PC-3 (cell line): Measurements from ENCODE around the gene TCEANC2. TPM values are rescaled to one million over a fixed set of nuclear protein-coding genes. Genes with fewer than 3 reads are reported as not detected.

Experiments
- ATAC-seq: fragments of 200-7000 bp; cut with Tn5 transposase; 2 replicates; pipeline ENCODE4 v1.9.1; 2020; ENCODE audit warnings: mild to moderate bottlenecking, moderate library complexity
- BruUV-seq: library from RNA; stranded (reverse); fragments of 400-500 nt; replicated peaks from 2 replicates; lab custom pipeline; 2021; lab: Mats Ljungman, UMichigan
- CTCF ChIA-PET: fragments of 300-600 bp; sonication (Branson Sonifier 250); formaldehyde crosslinking; loops from one replicate; lab custom pipeline; 2022; ENCODE audit warnings: antibody characterized with exemption; lab: Charles Lee
- POLR2A ChIA-PET: fragments of 300-600 bp; sonication (Branson Sonifier 250); formaldehyde crosslinking; loops from one replicate; lab custom pipeline; 2022; ENCODE audit warnings: antibody characterized with exemption; ENCODE audit not compliant: unreplicated experiment; lab: Charles Lee
- DNase-seq: peaks from one replicate; pipeline ENCODE4 v3.0.0-alpha.2; 2015
- H2AFZ ChIP-seq: fragments of 300-600 bp; sonication (generic); 2 replicates; pipeline ENCODE4 v1.6.0; 2016; ENCODE audit warnings: antibody characterized with exemption, low read length
- H3F3A ChIP-seq: fragments of 300-600 bp; sonication (generic); one replicate; pipeline ENCODE4 v1.6.0; 2017; ENCODE audit warnings: antibody characterized with exemption, low read length, control low read depth, mild to moderate bottlenecking; ENCODE audit not compliant: unreplicated experiment
- H3K27ac ChIP-seq: fragments of 300-600 bp; sonication (generic); 2 replicates; pipeline ENCODE4 v1.5.1; 2016; ENCODE audit warnings: mild to moderate bottlenecking, low read length
- H3K27me3 ChIP-seq: fragments of 300-600 bp; sonication (generic); 2 replicates; pipeline ENCODE4 v1.6.1; 2016; ENCODE audit warnings: low read length, mixed read lengths
- H3K36me3 ChIP-seq: fragments of 300-600 bp; sonication (generic); 2 replicates; pipeline ENCODE4 v1.6.1; 2016; ENCODE audit warnings: low read depth, mixed run types, low read length, mixed read lengths
- H3K4me1 ChIP-seq: fragments of 300-600 bp; sonication (generic); 2 replicates; pipeline ENCODE4 v1.5.1; 2016; ENCODE audit warnings: low read length; ENCODE audit not compliant: insufficient read depth
- H3K4me2 ChIP-seq: fragments of 300-600 bp; sonication (generic); 2 replicates; pipeline ENCODE4 v1.6.0; 2016; ENCODE audit warnings: low read length
- H3K4me3 ChIP-seq: fragments of 300-600 bp; sonication (generic); 2 replicates; pipeline ENCODE4 v1.5.1; 2016; ENCODE audit warnings: mild to moderate bottlenecking, low read length, mixed read lengths
- H3K79me2 ChIP-seq: fragments of 300-600 bp; sonication (generic); 2 replicates; pipeline ENCODE4 v1.6.1; 2017; ENCODE audit warnings: low read length, mixed read lengths
- H3K9ac ChIP-seq: fragments of 300-600 bp; sonication (generic); 2 replicates; pipeline ENCODE4 v1.6.0; 2016; ENCODE audit warnings: mild to moderate bottlenecking, low read length
- H3K9me2 ChIP-seq: fragments of 300-600 bp; sonication (generic); replicated peaks from 2 replicates; pipeline ENCODE4 v1.6.1; 2016; ENCODE audit warnings: mixed run types, low read length, mixed read lengths
- H3K9me3 ChIP-seq: fragments of 300-600 bp; sonication (generic); 2 replicates; pipeline ENCODE4 v1.6.1; 2016; ENCODE audit warnings: low read length, mixed read lengths
- H4K20me1 ChIP-seq: fragments of 300-600 bp; sonication (generic); 2 replicates; pipeline ENCODE4 v1.6.1; 2016; ENCODE audit warnings: low read length, mixed read lengths
- EZH2 ChIP-seq: fragments of 300-600 bp; sonication (generic); IDR thresholded peaks from one replicate; pipeline ENCODE4 v1.6.1; 2017; ENCODE audit warnings: antibody characterized with exemption, mild to moderate bottlenecking, low read length; ENCODE audit not compliant: unreplicated experiment
- EZH2phosphoT487 ChIP-seq: fragments of 300-600 bp; sonication (generic); IDR thresholded peaks from 2 replicates; pipeline ENCODE4 v1.6.1; 2018; ENCODE audit warnings: mild to moderate bottlenecking, antibody characterized with exemption, low read length, borderline replicate concordance
- intact Hi-C: fragments of 100-400 bp; cut with micrococcal nuclease; formaldehyde crosslinking; loops from 2 replicates; pipeline ENCODE4 v1.9.0; 2023
- total RNA-seq: library from RNA; depleted of rRNA; stranded (reverse); fragments of >200 nt; gene quantifications from 2 replicates; pipeline ENCODE4 v1.2.3, GENCODE V29; 2014
- TF ChIP-seq, protein P1 (sequence below): fragments of 300-600 bp; sonication (generic); conservative IDR thresholded peaks from 2 replicates; pipeline ENCODE4 v1.5.1; 2017; ENCODE audit warnings: antibody characterized with exemption, low read depth, mild to moderate bottlenecking, low read length

Gene TCEANC2
- total RNA-seq, 1 experiment from 2014 or later, result 4.2 TPM

DNA sequence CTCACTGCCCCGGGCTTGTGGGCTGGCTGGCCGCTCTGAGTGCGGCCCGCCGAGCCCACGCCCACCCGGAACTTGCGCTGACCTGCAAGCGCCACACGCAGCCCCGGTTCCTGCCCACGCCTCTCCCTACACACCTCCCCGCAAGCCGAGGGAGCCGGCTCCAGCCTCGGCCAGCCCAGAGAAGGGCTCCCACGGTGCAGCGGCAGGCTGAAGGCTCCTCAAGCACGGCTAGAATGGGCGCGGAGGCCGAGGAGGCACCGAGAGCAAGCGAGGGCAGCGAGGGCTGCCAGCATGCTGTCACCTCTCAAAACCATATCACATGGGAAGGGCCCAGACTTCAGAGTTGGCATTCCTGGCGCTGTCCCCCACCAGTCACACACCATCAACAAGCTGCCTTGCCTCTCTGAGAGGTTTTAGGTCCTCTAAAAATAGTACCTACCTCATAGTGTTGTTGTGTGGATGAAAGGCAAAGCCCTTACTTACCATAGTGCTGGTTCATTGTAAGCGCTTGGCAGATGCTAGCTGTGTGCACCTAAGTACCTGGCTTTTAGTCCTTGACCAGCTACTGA, 48.8 kb upstream of the TCEANC2 start:
- Histone ChIP-seq H3K9me3 (no peaks in the 10 kb centered on the region), H3K4me3 (no peak overlapping the region), H3K4me2 (no peak overlapping the region), H2AFZ (no peak overlapping the region), H3K9ac (no peak overlapping the region), H4K20me1 (no peaks in the 10 kb centered on the region), H3K4me1 (no peaks in the 10 kb centered on the region), H3K27ac (no peak overlapping the region), H3K79me2 (no peaks in the 10 kb centered on the region), H3K9me2 (no peaks in the 10 kb centered on the region), H3F3A (no peaks in the 10 kb centered on the region), H3K36me3 (no peaks in the 10 kb centered on the region), H3K27me3 (no peaks in the 10 kb centered on the region)
- intact Hi-C loops, result no loop called here
- POLR2A ChIA-PET, result no interaction called here
- CTCF ChIA-PET, result no interaction called here
- DNase-seq (no peak), ATAC-seq (no peak)
- no peak for TF ChIP-seq EZH2phosphoT487
- TF ChIP-seq, protein P1, sequence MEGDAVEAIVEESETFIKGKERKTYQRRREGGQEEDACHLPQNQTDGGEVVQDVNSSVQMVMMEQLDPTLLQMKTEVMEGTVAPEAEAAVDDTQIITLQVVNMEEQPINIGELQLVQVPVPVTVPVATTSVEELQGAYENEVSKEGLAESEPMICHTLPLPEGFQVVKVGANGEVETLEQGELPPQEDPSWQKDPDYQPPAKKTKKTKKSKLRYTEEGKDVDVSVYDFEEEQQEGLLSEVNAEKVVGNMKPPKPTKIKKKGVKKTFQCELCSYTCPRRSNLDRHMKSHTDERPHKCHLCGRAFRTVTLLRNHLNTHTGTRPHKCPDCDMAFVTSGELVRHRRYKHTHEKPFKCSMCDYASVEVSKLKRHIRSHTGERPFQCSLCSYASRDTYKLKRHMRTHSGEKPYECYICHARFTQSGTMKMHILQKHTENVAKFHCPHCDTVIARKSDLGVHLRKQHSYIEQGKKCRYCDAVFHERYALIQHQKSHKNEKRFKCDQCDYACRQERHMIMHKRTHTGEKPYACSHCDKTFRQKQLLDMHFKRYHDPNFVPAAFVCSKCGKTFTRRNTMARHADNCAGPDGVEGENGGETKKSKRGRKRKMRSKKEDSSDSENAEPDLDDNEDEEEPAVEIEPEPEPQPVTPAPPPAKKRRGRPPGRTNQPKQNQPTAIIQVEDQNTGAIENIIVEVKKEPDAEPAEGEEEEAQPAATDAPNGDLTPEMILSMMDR, result no peak
- BruUV-seq, result no TSS peak

DNA sequence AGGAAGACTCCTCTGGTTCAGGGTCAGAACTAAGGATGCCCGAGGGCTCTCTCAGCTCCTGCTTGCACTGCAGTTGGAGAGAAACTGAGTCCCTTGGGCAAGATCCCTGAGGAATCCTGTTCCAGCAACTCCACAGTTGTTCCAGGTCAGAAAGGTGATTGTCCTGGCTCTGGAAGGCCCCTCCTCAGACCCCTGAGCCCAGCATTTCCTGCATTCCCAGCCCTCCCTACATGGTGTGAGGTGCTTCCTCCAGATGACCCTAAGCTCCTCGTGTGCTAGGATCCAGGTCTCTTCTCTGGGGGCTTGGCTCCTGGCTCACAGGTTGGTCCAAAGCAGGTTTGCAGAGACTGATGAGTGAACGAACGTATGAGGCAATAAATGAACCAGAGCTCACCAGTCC, 46.9 kb upstream of the TCEANC2 start:
- no peaks in the 10 kb centered on the region for H3K36me3 ChIP-seq
- H3K9me3 ChIP-seq, result no peaks in the 10 kb centered on the region
- no peak for ATAC-seq
- H2AFZ ChIP-seq, result no peak overlapping the region
- no peak overlapping the region for H3K9ac ChIP-seq
- ChIA-PET POLR2A (no interaction called here), CTCF (no interaction called here)
- no peak overlapping the region for H3K27ac ChIP-seq
- no peaks in the 10 kb centered on the region for H3K27me3 ChIP-seq
- H3K4me3 ChIP-seq, result no peak overlapping the region
- no peaks in the 10 kb centered on the region for H3F3A ChIP-seq
- BruUV-seq, result no TSS peak
- H3K4me2 ChIP-seq, result no peak overlapping the region
- H3K9me2 ChIP-seq, result no peaks in the 10 kb centered on the region
- H3K79me2 ChIP-seq, result no peaks in the 10 kb centered on the region
- TF ChIP-seq EZH2phosphoT487, result no peak
- no peak for TF ChIP-seq EZH2
- TF ChIP-seq, protein P1, result no peak
- H4K20me1 ChIP-seq, result no peaks in the 10 kb centered on the region
- intact Hi-C loops, result no loop called here
- DNase-seq, result no peak
- no peaks in the 10 kb centered on the region for H3K4me1 ChIP-seq

DNA sequence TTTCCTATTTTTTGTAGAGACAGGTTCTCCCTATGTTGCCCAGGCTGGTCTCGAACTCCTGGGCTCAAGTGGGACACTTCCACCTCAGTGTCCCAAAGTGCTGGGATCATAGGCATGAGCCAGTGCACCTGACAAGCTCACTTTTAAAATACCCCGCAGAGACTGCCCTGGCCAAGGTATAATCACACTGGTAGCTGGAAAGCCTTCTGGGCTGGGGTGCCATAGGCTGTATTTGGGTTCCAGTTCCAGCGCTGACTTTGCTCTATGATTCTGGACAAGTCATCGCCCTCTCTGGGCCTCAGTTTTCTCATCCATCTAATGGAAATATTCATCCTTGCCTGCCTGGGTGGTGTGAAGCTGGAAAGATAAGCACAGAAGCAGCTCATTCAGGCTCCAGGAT, 45.8 kb upstream of the TCEANC2 start:
- H3K4me3 ChIP-seq, result no peak overlapping the region
- intact Hi-C loops, result no loop called here
- no peaks in the 10 kb centered on the region for H3K36me3 ChIP-seq
- no peaks in the 10 kb centered on the region for H3K9me3 ChIP-seq
- no peak overlapping the region for H2AFZ ChIP-seq
- no peaks in the 10 kb centered on the region for H3K4me1 ChIP-seq
- no peaks in the 10 kb centered on the region for H3K79me2 ChIP-seq
- no peak for DNase-seq
- H4K20me1 ChIP-seq, result no peaks in the 10 kb centered on the region
- no peaks in the 10 kb centered on the region for H3K9me2 ChIP-seq
- no peaks in the 10 kb centered on the region for H3F3A ChIP-seq
- ChIA-PET POLR2A (no interaction called here), CTCF (no interaction called here)
- H3K4me2 ChIP-seq, result no peak overlapping the region
- H3K9ac ChIP-seq, result no peak overlapping the region
- no peaks in the 10 kb centered on the region for H3K27me3 ChIP-seq
- no peak for ATAC-seq
- BruUV-seq, result no TSS peak
- H3K27ac ChIP-seq, result no peak overlapping the region
- no peak for TF ChIP-seq EZH2phosphoT487
- TF ChIP-seq, protein P1, result no peak
